T-helper 2 cell (primary cell): ENCODE measurements around the gene ZAP70.

Experiments
- DNase-seq, 5 experiments: peaks; one replicate each; pipeline versions ENCODE4 v3.0.0 to v3.0.0-alpha.2; 2012 to 2022

The ZAP70 gene

DNA sequence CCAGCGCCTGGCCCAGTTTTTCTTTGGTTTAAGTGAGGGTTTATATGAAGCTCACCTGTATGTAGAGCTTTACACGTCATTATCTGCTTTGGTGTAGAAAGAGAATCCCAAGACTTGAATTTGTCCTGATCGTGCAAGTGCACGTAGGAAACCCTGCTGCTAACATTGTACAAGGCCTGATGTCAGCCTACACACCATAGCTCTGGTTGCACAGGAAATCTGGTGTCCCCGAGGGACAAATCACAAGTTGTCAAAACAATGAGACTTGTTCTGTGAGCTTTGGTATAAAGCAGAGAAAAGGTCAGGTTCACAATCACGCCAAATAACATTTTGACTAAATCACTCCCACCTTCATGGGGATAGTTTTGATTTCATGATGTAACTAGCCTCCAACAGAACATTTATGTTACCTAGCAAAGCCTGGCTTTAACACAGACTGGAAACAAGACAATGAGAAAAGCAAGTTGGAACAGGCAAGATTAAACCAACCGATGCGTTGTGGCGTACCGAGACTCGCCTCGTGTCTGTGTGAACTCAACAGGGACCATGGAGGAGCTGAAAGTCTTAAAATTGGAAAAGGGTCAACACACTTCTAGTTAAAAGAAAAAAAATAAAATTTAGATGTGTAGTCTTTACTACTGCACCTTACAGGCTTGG is 41.4 kb downstream of the ZAP70 start:
- no peak for DNase-seq

DNA sequence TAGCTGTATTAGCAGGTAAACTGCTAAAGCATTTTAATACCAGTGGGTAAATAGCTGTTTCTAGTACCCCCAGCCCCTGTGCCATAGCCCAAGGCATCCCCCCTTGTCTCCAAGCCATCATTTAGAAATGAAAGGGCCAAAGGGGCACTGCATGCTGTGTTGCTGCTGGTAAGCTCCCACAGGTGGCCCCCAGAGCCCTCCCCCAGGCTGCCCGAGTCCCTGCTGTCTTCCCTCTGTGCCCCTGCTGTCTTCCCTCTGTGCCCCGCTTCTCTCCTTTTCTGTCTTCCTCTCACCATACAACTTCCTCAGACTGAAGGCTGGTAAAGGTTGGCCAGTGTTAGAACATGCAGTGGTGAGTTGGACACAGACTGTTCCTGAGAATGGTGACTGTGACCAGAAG is 42.1 kb downstream of the ZAP70 start:
- DNase-seq, result no peak

DNA sequence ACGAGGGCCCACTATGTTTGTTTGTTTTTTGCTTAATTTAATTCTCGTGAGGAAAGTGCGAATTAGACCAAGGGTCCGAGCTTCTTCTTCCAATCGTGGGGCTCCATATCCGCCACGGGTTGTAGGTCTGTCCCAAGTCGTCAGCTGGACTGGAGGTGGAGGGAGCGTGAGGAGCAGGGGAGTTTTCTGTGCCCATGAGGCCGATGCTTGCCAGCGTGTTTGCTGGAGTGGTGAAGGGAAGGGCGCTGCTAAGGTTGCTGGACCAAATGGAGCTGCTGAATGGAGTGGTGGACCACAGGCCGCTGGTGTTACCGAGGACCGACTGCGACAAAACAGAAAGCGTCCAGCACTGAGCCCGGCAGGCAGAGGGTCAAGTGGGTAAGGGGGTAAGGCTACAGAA is 43.7 kb downstream of the ZAP70 start:
- DNase-seq, result no peak

DNA sequence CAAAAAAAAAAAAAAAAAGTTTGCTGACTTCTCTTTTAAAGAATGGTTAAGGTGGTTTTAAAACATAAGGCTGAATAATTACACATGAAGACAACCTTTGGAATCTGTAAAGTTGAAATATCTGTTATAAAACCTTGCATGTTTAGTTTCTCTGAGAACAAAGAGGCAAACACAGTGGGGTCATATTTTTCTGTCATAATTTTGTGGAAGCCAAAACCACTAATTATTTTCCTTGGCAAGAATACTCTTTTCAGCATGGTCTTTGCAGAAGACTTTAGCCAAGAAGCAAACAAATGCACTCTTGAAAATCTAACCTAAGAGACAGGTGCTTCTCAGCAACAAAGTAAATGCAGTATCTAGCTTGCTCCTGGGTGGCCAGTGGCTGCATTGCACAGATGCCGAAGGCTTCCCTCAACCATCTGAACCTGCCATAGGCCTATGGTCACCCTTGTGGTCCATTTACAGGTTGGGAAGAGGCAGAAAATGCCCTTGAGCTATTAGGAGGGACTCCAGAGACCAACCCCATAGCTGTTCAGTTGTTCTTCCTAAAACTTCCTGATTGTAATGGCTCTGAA is 44.8 kb downstream of the ZAP70 start:
- DNase-seq, result no peak

DNA sequence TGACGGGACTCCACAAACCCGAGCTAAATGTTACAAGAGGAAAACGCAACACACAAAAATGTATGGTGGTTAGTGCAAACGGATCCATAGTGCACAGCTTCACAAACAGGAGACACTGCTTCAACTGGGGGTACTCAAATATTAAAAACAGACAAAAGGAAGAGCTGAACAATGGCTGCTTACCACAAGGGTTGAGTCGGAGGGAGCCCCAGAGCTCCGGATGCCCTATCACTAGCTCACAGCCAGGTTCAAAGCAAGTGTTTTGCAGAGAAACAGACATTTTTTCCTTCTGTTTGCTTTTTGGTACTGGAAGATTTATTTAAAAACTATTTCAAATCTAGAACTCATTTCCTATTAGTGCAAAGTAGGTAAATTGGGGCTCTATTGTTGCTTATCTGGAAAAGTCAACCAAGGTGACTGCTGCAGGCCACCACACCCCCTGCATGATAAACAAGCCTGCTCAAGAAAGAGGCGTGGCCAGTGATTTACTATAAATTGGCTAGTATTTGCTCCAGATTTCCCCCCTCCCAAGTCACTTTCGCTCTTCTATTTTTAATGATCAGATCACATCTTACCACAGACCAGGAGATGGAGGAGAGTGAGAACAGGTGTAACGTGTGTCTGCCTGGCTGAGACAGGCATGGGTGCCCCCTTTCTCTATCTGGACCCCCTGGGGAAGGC is 46.5 kb downstream of the ZAP70 start:
- peak in 1 of 5 experiments; percentile 35 for DNase-seq

DNA sequence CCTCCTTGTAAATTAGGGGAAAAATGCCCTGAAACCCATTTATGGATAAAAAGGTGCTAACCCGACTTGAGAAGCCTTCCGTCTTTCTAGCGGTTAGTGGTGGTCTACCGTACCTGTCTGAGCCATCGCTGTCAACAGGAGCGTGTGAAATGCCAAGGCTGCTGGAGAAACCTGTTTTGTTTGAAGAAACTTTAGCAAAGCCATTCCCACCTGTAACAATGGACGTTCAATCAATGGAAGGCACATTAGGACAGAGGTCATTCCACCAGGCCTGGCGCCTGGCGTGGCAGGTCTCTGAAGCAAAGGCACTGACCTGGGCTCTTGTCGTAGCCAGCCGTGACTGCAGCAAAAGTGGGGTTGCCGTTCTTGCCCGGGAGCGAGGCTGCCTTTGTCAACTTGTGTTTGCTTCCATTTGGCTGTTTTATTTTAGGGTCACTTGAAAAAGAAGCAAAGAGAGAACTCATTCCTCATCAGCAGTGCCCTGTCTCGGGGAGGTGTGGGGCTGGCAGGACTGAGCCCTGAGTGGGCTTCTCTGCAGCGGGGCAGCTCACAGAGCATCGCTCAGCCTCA is 47.2 kb downstream of the ZAP70 start:
- no peak for DNase-seq

DNA sequence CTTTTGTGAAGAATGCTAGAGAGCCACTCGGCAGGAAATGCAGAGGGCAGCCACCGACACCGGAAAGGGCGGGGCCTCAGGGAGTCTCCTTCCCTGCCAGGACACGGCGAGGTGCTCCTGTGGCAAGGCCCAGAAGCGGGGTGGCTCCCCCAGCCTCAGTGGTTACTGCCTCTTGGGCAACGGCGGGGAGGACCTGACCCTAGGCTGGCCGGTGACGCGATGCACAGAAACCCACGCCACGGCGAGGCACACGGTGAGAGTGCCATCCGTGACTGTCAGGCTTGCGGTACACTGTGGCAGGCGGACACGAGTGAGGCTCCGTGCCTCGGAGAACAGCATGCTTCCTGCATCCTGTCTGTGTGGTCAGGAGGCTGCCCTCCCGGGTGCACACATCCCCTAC is 47.8 kb downstream of the ZAP70 start:
- DNase-seq, result peak in 3 of 5 experiments; percentile 41 to 81 (median 71)

DNA sequence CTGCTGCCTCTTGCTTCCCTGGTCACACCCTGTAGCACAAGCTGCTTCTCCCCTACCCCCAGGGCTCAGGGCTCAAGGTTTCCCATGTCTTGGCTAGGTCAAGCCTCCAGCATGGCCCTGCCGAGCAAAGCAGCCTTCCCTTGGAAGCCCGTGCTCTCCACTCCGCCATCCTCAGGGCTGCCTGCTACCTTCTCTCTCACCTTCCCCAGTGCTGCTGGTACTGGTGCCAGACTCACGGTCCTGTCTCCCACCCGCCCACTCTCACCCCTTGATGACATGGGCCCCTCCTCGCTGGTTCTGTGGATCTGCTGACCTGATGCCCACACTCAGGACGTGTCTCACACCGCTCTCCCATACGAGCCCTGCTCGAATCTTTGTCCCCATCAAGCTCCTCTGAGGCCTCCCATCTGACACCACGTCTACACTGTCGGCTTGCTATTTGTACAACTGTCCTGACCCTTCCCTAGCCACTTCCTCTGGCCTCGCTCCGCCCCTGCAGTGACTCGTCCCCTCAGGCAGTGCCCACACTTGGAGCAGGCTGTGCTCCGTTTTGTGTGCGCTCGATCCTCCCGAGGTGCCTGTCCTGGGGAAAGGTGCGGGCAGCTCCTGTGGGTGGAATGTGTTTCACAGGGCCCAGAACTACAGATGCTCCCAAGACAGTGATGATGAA is 49.9 kb downstream of the ZAP70 start:
- no peak for DNase-seq

DNA sequence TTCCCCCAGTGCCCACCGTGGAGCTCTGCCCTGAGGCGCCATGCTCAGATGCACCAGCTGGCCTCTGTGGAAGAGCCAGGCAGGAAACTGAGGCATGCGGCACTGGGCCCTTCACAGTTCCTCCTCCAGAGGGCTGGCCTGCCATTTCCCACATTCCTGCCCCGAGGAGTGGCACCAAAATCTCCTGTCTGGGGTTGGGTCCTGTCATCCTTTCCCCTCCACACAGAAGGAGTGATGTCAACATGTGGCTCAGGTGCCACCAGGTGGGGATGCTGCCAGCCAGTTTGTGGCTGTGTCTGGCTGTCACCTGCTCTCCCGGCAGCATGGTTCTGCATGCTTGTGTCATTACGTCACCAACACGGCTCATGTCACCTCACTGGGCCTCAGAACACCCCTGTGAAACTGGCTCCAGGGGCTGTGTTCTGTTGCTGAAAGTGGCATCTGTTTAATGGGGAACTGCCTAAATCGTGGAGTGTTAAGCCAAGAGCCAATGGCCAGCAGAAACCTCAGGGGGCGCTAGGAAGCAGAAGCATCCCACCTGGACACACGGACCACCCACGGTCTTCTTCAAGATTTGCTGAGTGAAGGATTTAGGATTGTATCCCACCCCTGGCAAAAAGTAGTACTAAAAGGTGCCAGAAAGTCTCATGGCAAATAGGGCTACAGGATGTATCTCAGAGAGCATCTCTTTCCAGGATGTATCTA is 51.3 kb downstream of the ZAP70 start:
- no peak for DNase-seq

DNA sequence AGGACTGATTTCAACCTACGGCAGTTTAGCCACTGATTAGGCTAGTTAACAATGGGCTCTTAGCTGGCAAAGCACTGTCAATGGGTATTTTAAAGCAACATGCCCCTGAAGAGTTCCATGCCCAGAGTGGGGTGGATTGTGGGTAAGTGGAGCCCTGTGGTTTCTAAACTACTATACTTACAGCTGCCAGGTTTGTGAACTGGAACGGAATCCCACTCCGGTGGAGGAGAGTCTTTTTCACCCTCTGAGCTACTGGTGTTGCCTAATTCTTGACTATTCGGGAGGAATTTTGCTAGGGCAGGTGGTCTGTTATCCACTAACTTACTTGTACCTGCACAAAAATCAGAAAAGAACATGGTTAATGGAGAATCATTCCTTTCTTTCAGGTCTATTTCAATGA is 52.6 kb downstream of the ZAP70 start:
- no peak for DNase-seq

DNA sequence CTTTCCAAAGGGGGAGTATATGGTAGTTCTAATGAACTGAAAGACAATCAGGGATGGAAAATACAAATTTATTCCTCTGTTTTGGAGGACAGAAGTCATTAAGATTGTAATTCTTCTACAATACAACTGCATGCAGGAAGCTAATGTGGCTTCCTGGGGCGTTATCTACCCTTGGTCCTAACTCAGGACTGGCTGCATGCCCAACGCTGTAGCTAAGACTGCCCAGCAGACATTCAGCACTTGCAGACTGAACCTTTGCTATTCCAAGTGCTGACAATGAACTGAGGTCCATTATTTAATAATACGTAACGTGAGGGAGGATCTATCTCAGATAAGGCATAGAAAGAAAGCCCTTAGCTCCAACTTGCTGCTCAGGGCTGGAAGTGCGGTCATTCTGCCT is 53.2 kb downstream of the ZAP70 start:
- no peak for DNase-seq

DNA sequence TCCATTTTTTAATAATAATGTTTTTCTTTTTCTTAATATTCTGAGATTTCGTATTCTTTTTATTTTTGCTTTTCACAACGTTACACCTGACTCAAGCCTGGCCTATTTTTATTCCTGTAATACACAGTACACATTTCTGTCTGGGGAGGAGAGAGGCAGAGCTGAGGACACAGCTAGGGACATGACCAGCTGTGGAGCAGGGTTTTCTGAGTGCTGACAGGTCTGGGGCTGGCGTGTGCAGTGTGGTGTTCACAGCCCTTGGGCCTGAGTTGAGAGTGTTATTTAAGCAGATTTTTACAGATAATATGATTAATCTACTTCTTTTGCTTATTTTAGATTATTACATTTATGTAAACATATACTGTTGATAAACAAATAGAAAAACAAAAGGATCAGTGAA is 55.9 kb downstream of the ZAP70 start:
- DNase-seq, result no peak

DNA sequence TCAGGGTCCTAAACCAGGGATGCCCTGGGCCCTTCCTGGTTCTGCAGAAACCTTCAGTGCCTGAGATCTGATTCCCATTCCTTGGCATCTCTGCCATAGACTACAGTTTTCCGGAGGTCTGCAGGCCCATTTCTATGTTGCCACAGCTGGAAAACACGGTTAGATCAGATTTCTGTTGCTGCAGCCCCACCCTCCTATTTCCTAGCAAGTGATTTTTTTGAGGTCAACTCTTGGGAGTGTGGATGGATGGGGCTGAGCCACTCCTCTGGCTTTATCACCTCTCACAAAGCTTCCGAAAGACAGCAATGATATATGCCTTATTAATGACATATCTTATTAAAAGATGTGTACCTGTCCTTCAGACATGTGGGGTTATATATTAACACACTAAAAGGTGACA is 56.3 kb downstream of the ZAP70 start:
- no peak for DNase-seq

DNA sequence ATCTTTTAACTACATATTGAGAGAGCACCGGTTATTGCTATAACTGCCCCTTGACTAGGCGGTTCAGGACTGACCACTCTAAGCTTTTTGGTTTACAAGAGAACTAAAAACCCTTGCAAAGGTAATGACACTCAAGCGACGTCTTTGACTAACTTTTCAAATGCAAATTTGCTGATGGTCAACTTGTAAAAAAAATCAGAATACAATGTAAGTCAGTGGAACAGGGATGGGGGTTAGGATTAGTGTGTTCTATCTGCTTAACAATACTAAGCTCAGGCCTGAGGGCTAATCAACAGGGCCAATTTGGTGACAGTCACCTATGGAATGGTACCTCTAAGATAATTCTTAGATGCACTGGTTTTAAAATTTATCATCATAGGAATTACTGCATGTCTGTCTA is 57.1 kb downstream of the ZAP70 start:
- DNase-seq, result no peak

DNA sequence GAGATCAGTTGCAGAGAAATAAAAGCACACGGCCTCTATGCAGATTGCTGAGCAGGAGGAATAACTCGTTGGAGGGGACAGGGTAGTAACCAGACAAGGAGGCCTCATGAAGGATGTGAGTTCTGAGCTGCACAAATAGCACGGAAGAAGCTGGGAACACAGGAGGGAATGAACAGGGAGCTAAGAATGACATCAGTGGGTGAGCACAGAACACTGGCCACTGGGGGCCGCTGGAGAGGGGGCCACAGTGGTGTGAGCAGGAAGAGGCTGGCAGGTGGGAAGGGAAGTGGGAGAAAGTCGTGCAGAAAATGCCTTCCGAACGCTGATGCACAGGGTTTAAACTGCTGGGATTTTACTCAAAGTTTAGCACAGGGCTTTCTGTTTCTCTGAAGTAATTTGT is 61.0 kb downstream of the ZAP70 start:
- DNase-seq, result no peak

DNA sequence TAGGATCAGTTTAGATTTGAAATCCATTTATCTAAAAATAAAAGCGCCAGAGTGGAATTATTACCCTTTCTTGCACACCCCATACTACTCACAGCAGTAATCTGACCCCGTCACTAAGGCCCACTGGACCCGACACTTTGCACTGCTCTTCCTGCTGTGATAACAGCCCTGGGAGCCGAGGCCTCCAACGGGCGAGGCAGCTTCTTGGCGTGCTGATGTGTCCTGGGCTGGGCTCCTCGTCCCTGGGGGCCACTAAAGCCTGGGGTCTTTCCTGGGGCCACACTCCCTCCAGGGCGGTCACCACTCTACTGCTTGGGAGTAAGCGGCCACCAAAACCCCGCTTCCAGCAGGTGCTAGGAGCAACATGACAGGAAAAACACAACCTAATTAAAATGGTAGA is 61.7 kb downstream of the ZAP70 start:
- no peak for DNase-seq

DNA sequence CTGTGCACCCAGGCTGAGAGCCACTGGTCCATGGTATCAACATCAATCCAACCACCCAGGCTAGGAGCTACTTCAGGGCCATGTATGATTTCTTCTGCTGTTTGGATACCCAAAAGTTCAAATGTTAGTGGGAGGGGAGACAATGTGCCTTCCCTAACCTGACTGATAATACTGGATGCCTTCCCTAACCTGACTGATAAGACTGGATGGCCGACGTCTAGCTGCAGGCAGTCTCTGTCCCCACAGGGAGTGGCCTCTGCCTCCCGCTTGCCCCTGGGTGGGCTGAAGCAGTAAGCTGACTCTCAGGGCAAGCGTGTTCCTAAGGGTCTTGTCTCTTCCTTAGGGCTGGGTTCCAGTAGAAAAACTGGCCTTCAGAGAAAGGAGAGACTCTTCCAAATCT is 65.8 kb downstream of the ZAP70 start:
- no peak for DNase-seq

DNA sequence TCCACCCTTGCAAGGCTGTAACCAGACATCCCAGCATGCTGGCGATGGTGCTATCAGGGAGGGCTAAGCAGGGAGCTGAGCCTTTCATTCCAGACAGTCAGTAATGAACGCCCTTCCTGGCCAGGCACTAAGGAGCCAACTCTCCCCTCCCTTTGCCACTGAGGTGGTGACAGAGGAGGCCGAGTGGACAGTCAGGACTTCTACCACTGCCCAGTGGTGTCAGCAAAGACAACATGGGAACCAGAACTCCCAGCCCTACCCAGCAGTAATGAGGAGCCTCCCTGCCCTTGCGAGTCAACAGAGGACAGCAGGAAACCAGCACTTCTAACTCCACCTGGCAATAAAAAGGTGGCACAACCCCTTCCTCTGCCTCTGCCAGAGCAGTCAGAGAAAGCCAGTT is 68.6 kb downstream of the ZAP70 start:
- DNase-seq, result no peak

DNA sequence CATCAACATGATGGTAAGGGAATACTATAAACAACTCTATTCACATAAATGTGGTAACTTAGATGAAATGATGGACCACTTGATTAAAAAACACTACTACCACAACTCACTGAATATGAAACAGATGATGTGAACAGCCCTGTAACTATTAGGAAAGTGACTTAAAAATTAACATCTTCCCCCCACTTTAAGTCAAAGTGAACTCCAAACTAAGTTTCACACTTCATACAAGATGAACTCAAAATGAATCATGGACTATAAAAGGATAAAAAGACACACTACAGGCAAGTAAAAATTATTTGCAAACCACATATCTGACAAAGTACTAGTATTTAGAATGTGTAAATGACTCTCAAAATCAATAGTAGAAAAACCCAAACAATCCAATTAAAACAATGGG is 71.6 kb downstream of the ZAP70 start:
- peak in 1 of 5 experiments; percentile 11 for DNase-seq

DNA sequence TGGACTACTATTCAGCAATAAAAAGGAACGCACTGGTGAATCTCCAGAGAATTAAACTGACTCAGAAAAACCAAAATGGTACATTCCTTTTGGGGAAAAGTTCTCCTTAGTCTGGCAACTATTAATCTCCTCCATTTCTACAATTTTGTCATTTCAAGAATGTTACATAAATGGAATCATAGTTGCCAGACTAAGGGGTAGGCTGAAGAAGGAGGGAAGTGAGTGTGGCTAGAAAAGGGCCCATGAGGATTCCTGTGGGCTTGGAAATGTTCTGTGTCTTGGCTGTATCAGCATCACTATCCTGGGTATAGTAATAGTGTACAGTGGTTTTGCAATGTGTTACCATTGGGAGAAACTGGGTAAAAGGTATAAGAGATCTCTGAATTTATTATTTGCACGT is 72.4 kb downstream of the ZAP70 start:
- no peak for DNase-seq

DNA sequence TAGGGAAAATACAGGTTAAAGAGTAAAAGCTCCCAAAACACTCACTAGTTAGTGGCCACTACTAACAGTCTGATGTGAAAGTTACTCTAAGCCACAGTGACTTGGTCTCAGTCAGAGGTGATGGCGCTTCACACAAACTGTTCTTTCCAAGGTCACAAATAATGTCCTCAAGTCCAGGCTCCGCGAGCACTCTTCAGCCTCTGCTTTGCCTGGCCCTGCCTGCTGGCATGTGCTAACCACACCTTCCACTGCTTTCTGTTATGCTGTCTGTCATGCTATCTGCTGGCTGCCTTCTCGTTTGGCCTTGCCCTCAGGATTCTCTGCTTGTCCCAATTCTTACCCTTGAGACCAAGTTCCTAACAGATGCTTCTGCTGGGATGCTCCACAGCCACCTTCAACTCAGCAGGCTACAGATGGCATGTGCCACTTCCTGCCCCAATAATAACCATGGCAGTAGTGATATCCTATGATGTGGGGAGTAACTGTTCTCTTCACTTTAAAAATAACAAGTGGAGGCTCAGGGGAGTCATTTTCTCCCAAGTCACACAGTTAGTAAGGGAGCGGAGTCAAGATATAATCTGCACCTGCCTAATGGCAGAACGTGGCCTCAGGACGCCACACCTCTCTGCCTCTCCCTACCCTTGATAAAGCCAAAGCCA is 75.7 kb downstream of the ZAP70 start:
- DNase-seq, result no peak
